WTC11 (cell line): ENCODE measurements around the gene KIAA1328. TPM values are rescaled to one million over a fixed set of nuclear protein-coding genes. Genes with fewer than 3 reads are reported as not detected.

Experiments
- ATAC-seq: fragments of 200-7000 bp; cut with Tn5 transposase; 2 replicates; pipeline ENCODE4 v1.10.0; 2021; ENCODE audit warnings: mild to moderate bottlenecking, moderate library complexity
- CTCF ChIA-PET: fragments of 300-600 bp; sonication (Branson Sonifier 250); formaldehyde crosslinking; loops from one replicate; lab custom pipeline; 2021; ENCODE audit warnings: antibody characterized with exemption; lab: Charles Lee
- POLR2A ChIA-PET: fragments of 350-600 bp; sonication (Branson Sonifier 250); formaldehyde crosslinking; loops from one replicate; lab custom pipeline; 2021; ENCODE audit warnings: antibody characterized with exemption; lab: Charles Lee
- DNase-seq: peaks from one replicate; pipeline ENCODE4 v3.0.0; 2021; ENCODE audit warnings: low spot score
- H3K27ac Mint-ChIP-seq: 2 replicates; pipeline ENCODE4 v1.8.0; 2021; ENCODE audit warnings: mixed read lengths
- H3K27me3 Mint-ChIP-seq: 2 replicates; pipeline ENCODE4 v1.8.0; 2021; ENCODE audit warnings: low read depth, mild to moderate bottlenecking, moderate library complexity, mixed read lengths
- H3K36me3 Mint-ChIP-seq: 2 replicates; pipeline ENCODE4 v1.8.0; 2021; ENCODE audit warnings: mixed read lengths
- H3K4me1 Mint-ChIP-seq: 2 replicates; pipeline ENCODE4 v1.8.0; 2022; ENCODE audit warnings: mixed read lengths
- H3K4me3 Mint-ChIP-seq: 2 replicates; pipeline ENCODE4 v1.8.0; 2021; ENCODE audit warnings: mild to moderate bottlenecking, moderate library complexity, mixed read lengths
- H3K9me3 Mint-ChIP-seq: 2 replicates; pipeline ENCODE4 v1.8.0; 2021; ENCODE audit warnings: mixed read lengths
- CREB1 ChIP-seq: sonication (generic); formaldehyde crosslinking; IDR thresholded peaks from 2 replicates; pipeline ENCODE4 v1.8.0; 2023; ENCODE audit warnings: mild to moderate bottlenecking, missing genetic modification reagents
- GABPB1 ChIP-seq: sonication (generic); formaldehyde crosslinking; IDR thresholded peaks from 2 replicates; pipeline ENCODE4 v1.8.1; 2023; ENCODE audit warnings: mild to moderate bottlenecking, missing genetic modification reagents
- MXD4 ChIP-seq: fragments of 250-450 bp; sonication (Bioruptor Pico); IDR thresholded peaks from 2 replicates; pipeline ENCODE4 v1.8.0; 2021; ENCODE audit warnings: mild to moderate bottlenecking, moderate library complexity, borderline replicate concordance
- MYBL2 ChIP-seq: sonication (generic); formaldehyde crosslinking; IDR thresholded peaks from 2 replicates; pipeline ENCODE4 v1.8.1; 2023; ENCODE audit warnings: mild to moderate bottlenecking, moderate library complexity, missing genetic modification reagents
- NFATC4 ChIP-seq: fragments of 250-450 bp; sonication (Bioruptor Pico); IDR thresholded peaks from 2 replicates; pipeline ENCODE4 v1.9.0; 2021; ENCODE audit warnings: mild to moderate bottlenecking
- NR2C2 ChIP-seq: sonication (generic); formaldehyde crosslinking; IDR thresholded peaks from 2 replicates; pipeline ENCODE4 v1.8.0; 2022; ENCODE audit warnings: mild to moderate bottlenecking, missing genetic modification reagents
- RELA ChIP-seq: sonication (generic); formaldehyde crosslinking; IDR thresholded peaks from 2 replicates; pipeline ENCODE4 v1.8.1; 2022; ENCODE audit warnings: missing genetic modification reagents, mild to moderate bottlenecking, borderline replicate concordance
- RORB ChIP-seq: fragments of 250-450 bp; sonication (Bioruptor Pico); IDR thresholded peaks from 2 replicates; pipeline ENCODE4 v1.9.0; 2021; ENCODE audit warnings: mild to moderate bottlenecking
- SOX15 ChIP-seq: fragments of 250-450 bp; sonication (Bioruptor Pico); IDR thresholded peaks from 2 replicates; pipeline ENCODE4 v1.9.0; 2021; ENCODE audit warnings: mild to moderate bottlenecking
- SP1 ChIP-seq: sonication (generic); formaldehyde crosslinking; conservative IDR thresholded peaks from 2 replicates; pipeline ENCODE4 v1.8.1; 2022; ENCODE audit warnings: missing genetic modification reagents
- USF1 ChIP-seq: sonication (generic); formaldehyde crosslinking; IDR thresholded peaks from 2 replicates; pipeline ENCODE4 v1.8.0; 2022; ENCODE audit warnings: mild to moderate bottlenecking, missing genetic modification reagents
- USF2 ChIP-seq: sonication (generic); formaldehyde crosslinking; IDR thresholded peaks from 2 replicates; pipeline ENCODE4 v1.8.1; 2023; ENCODE audit warnings: mild to moderate bottlenecking, missing genetic modification reagents, moderate library complexity
- ZNF121 ChIP-seq: sonication (generic); formaldehyde crosslinking; IDR thresholded peaks from 2 replicates; pipeline ENCODE4 v1.8.0; 2023; ENCODE audit warnings: missing genetic modification reagents
- ZNF138 ChIP-seq: sonication (generic); formaldehyde crosslinking; conservative IDR thresholded peaks from 2 replicates; pipeline ENCODE4 v1.8.1; 2022; ENCODE audit warnings: mild to moderate bottlenecking, moderate library complexity, missing genetic modification reagents
- ZNF416 ChIP-seq: fragments of 250-450 bp; sonication (Bioruptor Pico); IDR thresholded peaks from 2 replicates; pipeline ENCODE4 v1.9.0; 2021; ENCODE audit warnings: mild to moderate bottlenecking, inconsistent platforms
- ZNF423 ChIP-seq: fragments of 250-450 bp; sonication (Bioruptor Pico); IDR thresholded peaks from 2 replicates; pipeline ENCODE4 v2.1.2; 2022; ENCODE audit warnings: mild to moderate bottlenecking, moderate library complexity
- ZNF532 ChIP-seq: fragments of 250-450 bp; sonication (Bioruptor Pico); IDR thresholded peaks from 2 replicates; pipeline ENCODE4 v1.9.0; 2021; ENCODE audit warnings: mild to moderate bottlenecking, borderline replicate concordance
- ZNF671 ChIP-seq: fragments of 250-450 bp; sonication (Bioruptor Pico); IDR thresholded peaks from 2 replicates; pipeline ENCODE4 v1.8.0; 2021; ENCODE audit warnings: mild to moderate bottlenecking
- total RNA-seq: library from RNA; stranded (reverse); gene quantifications from 3 replicates; pipeline ENCODE4 v1.2.3, GENCODE V29; 2021
- TF ChIP-seq, protein P1 (sequence below): sonication (generic); formaldehyde crosslinking; IDR thresholded peaks from 2 replicates; pipeline ENCODE4 v1.8.0; 2023; ENCODE audit warnings: missing genetic modification reagents
- TF ChIP-seq, protein P2 (sequence below): sonication (generic); formaldehyde crosslinking; IDR thresholded peaks from 2 replicates; pipeline ENCODE4 v1.8.1; 2023; ENCODE audit warnings: mild to moderate bottlenecking, missing genetic modification reagents, moderate library complexity

KIAA1328 gene
- total RNA-seq, 1 experiment from 2014 or later: 4.8 TPM

GRCh38 chr18:37274309-37275236, 445.6 kb downstream of the KIAA1328 start:
- ChIA-PET CTCF (interaction anchor here (1.4 to 1.5 kb wide), 2 partner anchors 8 to 255 kb away, joined by 3 read pairs; no protein-coding TSS in a partner anchor), POLR2A (no interaction called here)
- Mint-ChIP-seq H3K27ac (no peak overlapping the region), H3K4me3 (no peak overlapping the region), H3K27me3 (peaks cover 3% of the 10 kb centered on the region), H3K9me3 (no peaks in the 10 kb centered on the region), H3K4me1 (peaks cover 13% of the 10 kb centered on the region), H3K36me3 (no peaks in the 10 kb centered on the region)
- DNase-seq (no peak), ATAC-seq (no peak)
- TF ChIP-seq MXD4 (CRISPR knock-in tag): no peak
- TF ChIP-seq, protein P1, sequence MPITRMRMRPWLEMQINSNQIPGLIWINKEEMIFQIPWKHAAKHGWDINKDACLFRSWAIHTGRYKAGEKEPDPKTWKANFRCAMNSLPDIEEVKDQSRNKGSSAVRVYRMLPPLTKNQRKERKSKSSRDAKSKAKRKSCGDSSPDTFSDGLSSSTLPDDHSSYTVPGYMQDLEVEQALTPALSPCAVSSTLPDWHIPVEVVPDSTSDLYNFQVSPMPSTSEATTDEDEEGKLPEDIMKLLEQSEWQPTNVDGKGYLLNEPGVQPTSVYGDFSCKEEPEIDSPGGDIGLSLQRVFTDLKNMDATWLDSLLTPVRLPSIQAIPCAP (CRISPR knock-in tag): no peak
- TF ChIP-seq SP1: no peak
- no peak for TF ChIP-seq ZNF532 (CRISPR knock-in tag)
- TF ChIP-seq, protein P2, sequence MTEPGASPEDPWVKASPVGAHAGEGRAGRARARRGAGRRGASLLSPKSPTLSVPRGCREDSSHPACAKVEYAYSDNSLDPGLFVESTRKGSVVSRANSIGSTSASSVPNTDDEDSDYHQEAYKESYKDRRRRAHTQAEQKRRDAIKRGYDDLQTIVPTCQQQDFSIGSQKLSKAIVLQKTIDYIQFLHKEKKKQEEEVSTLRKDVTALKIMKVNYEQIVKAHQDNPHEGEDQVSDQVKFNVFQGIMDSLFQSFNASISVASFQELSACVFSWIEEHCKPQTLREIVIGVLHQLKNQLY: no peak
- no peak for TF ChIP-seq SOX15
- TF ChIP-seq RORB: no peak
- TF ChIP-seq ZNF416 (CRISPR knock-in tag): no peak
- TF ChIP-seq ZNF423 (CRISPR knock-in tag): no peak
- no peak for TF ChIP-seq ZNF138
- no peak for TF ChIP-seq USF2
- no peak for TF ChIP-seq NR2C2 (CRISPR knock-in tag)
- no peak for TF ChIP-seq CREB1 (CRISPR knock-in tag)
- TF ChIP-seq NFATC4 (CRISPR knock-in tag): no peak
- no peak for TF ChIP-seq USF1 (CRISPR knock-in tag)
- TF ChIP-seq RELA: no peak
- TF ChIP-seq ZNF671 (CRISPR knock-in tag): no peak
- no peak for TF ChIP-seq MYBL2
- TF ChIP-seq ZNF121 (CRISPR knock-in tag): no peak
- no peak for TF ChIP-seq GABPB1
